Measurements from ENCODE around the gene THY1.

The THY1 gene

DNA sequence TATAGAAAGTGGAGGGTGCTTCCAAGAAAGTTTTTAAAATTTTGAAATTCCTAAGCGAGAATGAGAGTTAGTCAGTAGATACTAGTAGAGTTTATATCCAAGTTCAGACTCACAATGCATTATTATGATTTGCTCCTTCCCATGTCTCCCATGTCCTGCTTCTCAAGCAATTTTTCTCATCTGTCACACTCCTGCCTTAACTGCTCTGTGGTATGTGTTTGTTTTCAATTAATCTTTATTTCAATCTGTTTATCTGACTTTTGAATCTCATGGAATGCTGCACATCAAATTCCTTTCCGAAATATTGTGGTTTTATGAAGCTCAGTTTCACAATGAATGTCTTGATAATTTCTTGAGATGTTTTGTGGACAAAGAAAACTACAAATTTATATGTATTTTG, 18.1 kb downstream of the THY1 start:
- H3K4me3 ChIP-seq (replicated peaks; ENCODE audit: low read depth, low read length), result no peak overlapping the region
- TF ChIP-seq CTCF (IDR thresholded peaks at IDR 0.05; ENCODE audit: low read length, missing control alignments), result no peak

GRCh38 chr11:119403021-119403420, 20.0 kb downstream of the THY1 start:
- TF ChIP-seq CTCF (IDR thresholded peaks at IDR 0.05; ENCODE audit: low read length, missing control alignments), result no peak
- no peak overlapping the region for H3K4me3 ChIP-seq (replicated peaks; ENCODE audit: low read depth, low read length)
- DNase-seq (ENCODE audit: low read depth), result no peak

More for the DNA sequence above, 18.1 kb downstream of the THY1 start:
- DNase-seq (ENCODE audit: low read depth), result no peak

DNA sequence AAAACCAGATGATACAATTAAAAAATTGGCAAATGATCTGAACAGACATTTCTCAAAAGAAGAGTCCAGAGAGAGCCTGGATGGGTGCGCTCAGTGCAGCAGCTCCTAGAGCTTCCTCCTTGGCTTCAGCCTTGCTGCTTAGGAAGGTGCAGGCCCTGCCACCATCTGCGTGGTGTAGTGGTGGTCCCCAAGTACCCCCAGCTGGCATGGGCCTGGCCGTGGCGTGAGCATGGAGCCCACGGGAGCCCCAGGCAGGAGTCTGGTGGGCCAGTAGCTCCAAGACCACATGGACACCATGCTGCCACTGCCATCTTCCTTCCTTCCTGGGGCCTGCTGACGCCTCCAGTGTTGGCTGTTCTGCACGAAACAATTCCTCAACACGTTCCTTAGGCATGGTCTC, 20.5 kb downstream of the THY1 start:
- H3K4me3 ChIP-seq (replicated peaks; ENCODE audit: low read depth, low read length), result no peak overlapping the region
- DNase-seq (ENCODE audit: low read depth), result no peak
- no peak for TF ChIP-seq CTCF (IDR thresholded peaks at IDR 0.05; ENCODE audit: low read length, missing control alignments)

DNA sequence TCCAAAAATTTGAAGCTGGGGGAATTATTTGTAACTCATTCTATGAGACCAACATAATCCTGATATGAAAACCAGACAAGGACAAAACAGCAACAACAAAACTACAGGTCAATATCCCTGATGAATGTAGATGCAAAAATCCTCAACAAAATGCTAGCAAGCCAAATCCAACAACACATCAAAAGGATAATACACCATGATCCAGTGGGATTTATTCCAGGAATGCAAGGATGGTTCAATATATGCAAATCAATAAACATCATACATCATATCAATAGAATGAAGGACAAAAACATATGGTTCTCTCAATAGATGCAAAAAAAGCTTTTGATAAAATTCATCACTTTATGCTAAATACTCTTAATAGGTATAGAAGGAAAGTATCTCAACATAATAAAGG, 22.1 kb downstream of the THY1 start:
- H3K4me3 ChIP-seq (replicated peaks; ENCODE audit: low read depth, low read length), result no peak overlapping the region
- no peak for DNase-seq (ENCODE audit: low read depth)
- no peak for TF ChIP-seq CTCF (IDR thresholded peaks at IDR 0.05; ENCODE audit: low read length, missing control alignments)

DNA sequence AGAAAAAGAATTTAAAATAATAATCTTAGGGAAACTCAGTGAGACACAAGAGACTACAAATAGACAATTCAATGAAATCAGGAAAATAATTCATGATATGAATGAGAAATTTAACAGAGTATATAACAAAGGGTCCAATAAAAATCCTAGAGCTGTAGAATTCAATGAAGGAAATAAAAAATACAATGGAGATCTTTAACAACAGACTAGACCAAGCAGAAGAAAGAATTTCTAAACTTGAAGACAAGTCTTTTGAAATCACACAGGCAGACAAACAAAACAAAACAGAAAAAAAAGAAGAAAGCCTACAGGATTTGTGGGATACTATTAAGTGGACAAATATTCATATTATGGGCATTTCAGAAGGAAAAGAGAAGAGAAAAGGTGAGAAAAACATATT, 25.2 kb downstream of the THY1 start:
- DNase-seq (ENCODE audit: low read depth), result no peak
- H3K4me3 ChIP-seq (replicated peaks; ENCODE audit: low read depth, low read length), result no peak overlapping the region
- TF ChIP-seq CTCF (IDR thresholded peaks at IDR 0.05; ENCODE audit: low read length, missing control alignments), result no peak

GRCh38 chr11:119396835-119397234, 26.1 kb downstream of the THY1 start:
- no peak for DNase-seq (ENCODE audit: low read depth)
- H3K4me3 ChIP-seq (replicated peaks; ENCODE audit: low read depth, low read length), result no peak overlapping the region
- no peak for TF ChIP-seq CTCF (IDR thresholded peaks at IDR 0.05; ENCODE audit: low read length, missing control alignments)

DNA sequence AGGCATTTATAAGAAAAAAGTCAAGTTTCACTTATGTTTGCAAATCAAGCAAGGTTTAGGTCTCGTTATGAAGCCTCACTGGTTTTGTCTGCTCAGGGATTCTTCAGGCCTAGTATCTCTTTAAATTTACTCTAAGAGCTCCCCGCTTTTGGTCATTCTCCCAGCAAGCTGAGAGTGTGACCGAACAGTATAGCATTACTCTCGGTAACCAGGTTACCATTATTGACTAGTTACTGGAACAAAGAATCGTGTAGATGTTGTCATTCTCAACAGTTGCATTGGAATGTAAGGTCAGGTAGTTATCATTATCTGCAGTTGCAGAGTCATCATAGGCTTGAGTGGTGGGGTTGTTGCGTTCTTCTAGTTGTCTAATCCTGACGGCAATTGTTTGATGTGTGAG, 31.7 kb downstream of the THY1 start:
- H3K4me3 ChIP-seq (replicated peaks; ENCODE audit: low read depth, low read length), result no peak overlapping the region
- no peak for DNase-seq (ENCODE audit: low read depth)
- TF ChIP-seq CTCF (IDR thresholded peaks at IDR 0.05; ENCODE audit: low read length, missing control alignments), result no peak

Measured in fibroblast of pulmonary artery (primary cell).